Measurements from ENCODE around the gene SNRK. TPM values are rescaled to one million over a fixed set of nuclear protein-coding genes. Genes with fewer than 3 reads are reported as not detected.

SNRK gene
- total and polyA plus RNA-seq, 10 donors: 12.0 to 121 (median 99.2) TPM

DNA sequence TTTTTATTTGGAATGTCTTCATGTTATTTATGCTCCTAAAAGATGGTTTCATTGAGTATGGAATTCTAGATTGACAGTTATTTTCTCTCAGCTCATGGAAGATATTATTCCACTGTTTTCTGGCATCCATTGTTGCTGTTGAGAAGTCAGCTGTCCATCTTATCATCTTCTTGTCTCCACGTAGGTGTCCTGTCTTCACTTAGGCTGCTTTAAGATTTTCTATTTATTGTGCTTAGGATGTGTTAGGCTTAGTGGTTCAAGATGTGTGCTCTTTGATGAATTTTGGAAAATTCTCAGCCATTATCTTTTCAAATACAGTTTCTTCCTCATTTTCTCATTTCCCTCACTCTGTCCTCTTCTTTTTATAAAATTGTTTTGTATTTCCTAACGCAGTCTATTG lies 52.0 kb downstream of the SNRK start:
- H3K27ac ChIP-seq: no peak overlapping the region
- peaks cover 0 to 22% (median 10%) of the 10 kb centered on the region in 6 donors for H3K4me1 ChIP-seq
- no peak for DNase-seq
- H3K9me3 ChIP-seq: peaks cover 18 to 58% (median 53%) of the 10 kb centered on the region in 8 donors
- H3K36me3 ChIP-seq: peaks cover 8 to 100% (median 94%) of the 10 kb centered on the region in 6 donors
- H3K27me3 ChIP-seq (replicated peaks in 1 of 7): no peaks in the 10 kb centered on the region
- H3K4me3 ChIP-seq: no peak overlapping the region
- intact Hi-C loops (cut with DNase I; ENCODE audit: low total_unique reads): no loop called here
- WGBS, 5 donors: 93 to 99% (median 97%) methylated on average over 2 of the region's 2 CpGs
- no peak for TF ChIP-seq POLR2A (IDR thresholded peaks at IDR 0.05)
- TF ChIP-seq POLR2AphosphoS5 (IDR thresholded peaks at IDR 0.05): no peak
- TF ChIP-seq, protein P1, sequence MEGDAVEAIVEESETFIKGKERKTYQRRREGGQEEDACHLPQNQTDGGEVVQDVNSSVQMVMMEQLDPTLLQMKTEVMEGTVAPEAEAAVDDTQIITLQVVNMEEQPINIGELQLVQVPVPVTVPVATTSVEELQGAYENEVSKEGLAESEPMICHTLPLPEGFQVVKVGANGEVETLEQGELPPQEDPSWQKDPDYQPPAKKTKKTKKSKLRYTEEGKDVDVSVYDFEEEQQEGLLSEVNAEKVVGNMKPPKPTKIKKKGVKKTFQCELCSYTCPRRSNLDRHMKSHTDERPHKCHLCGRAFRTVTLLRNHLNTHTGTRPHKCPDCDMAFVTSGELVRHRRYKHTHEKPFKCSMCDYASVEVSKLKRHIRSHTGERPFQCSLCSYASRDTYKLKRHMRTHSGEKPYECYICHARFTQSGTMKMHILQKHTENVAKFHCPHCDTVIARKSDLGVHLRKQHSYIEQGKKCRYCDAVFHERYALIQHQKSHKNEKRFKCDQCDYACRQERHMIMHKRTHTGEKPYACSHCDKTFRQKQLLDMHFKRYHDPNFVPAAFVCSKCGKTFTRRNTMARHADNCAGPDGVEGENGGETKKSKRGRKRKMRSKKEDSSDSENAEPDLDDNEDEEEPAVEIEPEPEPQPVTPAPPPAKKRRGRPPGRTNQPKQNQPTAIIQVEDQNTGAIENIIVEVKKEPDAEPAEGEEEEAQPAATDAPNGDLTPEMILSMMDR (IDR thresholded peaks at IDR 0.05 in 8 of 11, conservative IDR thresholded peaks at IDR 0.05 in 3 of 11): no peak

DNA sequence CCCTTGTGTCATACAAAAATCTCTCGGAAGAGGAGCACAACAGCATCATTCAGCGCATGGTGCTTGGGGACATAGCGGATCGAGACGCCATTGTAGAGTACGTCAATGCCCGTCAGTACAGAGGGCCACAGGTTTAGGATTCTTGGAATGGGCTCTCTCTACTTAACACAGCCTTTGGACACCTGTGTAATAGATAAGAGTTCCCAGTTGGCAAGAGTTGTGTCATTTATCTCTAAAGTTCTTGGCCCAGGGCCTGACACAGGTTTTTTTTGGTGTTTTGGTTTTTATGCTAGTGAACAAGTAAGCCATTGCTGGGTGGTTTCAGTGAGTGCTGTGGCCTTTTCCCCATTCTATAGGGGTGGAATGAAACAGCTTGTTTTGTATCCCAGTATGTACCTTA lies 54.1 kb downstream of the SNRK start:
- TF ChIP-seq POLR2AphosphoS5 (IDR thresholded peaks at IDR 0.05) (no peak), POLR2A (IDR thresholded peaks at IDR 0.05) (no peak)
- TF ChIP-seq, protein P1 (IDR thresholded peaks at IDR 0.05 in 8 of 11, conservative IDR thresholded peaks at IDR 0.05 in 3 of 11): no peak
- Histone ChIP-seq H3K36me3 (peaks cover 8 to 100% (median 93%) of the 10 kb centered on the region in 6 donors), H3K4me3 (no peak overlapping the region), H3K9me3 (peaks cover 16 to 50% (median 42%) of the 10 kb centered on the region in 8 donors), H3K27me3 (replicated peaks in 1 of 7) (no peaks in the 10 kb centered on the region), H3K27ac (no peak overlapping the region), H3K4me1 (peaks cover 0 to 42% (median 23%) of the 10 kb centered on the region in 6 donors)
- intact Hi-C loops (cut with DNase I; ENCODE audit: low total_unique reads): loop anchor here (10.0 kb wide), 1 partner anchor 46 kb away; no protein-coding TSS in a partner anchor
- no peak for DNase-seq
- WGBS, 5 donors: 97 to 99% (median 98%) methylated on average over 7 of the region's 7 CpGs

DNA sequence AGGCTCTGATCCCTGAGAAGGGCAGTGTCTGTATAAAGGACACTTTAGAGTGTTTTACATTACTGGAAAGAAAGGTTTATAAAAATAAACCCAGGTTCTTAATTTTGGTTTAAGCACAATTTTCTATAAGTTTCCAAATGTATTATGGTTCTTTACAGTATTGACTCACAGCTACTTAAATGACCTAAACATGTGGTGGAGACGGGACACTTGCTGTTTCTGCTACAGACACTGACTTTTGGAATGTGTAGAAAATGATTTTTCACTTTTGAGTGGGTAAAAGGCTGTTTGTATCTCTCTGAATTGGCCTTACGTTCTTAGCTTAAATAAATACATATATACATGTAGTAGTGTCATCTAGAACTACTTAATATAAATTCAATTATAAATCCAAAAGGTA lies 55.4 kb downstream of the SNRK start:
- Histone ChIP-seq H3K4me3 (no peak overlapping the region), H3K9me3 (peaks cover 15 to 36% (median 28%) of the 10 kb centered on the region in 8 donors), H3K36me3 (peaks cover 8 to 100% (median 82%) of the 10 kb centered on the region in 6 donors), H3K27ac (peak overlapping the region in 6 of 8 donors; percentile 9 to 88 (median 42)), H3K4me1 (peaks cover 7 to 56% (median 34%) of the 10 kb centered on the region in 6 donors), H3K27me3 (replicated peaks in 1 of 7) (no peaks in the 10 kb centered on the region)
- no peak for TF ChIP-seq POLR2A (IDR thresholded peaks at IDR 0.05)
- TF ChIP-seq, protein P1 (IDR thresholded peaks at IDR 0.05 in 8 of 11, conservative IDR thresholded peaks at IDR 0.05 in 3 of 11): no peak
- no peak for TF ChIP-seq POLR2AphosphoS5 (IDR thresholded peaks at IDR 0.05)
- no peak for DNase-seq
- 64 to 85% (median 78%) methylated on average over 2 of the region's 2 CpGs for WGBS, 5 donors
- intact Hi-C loops (cut with DNase I; ENCODE audit: low total_unique reads): loop anchor here (10.0 kb wide), 1 partner anchor 47 kb away; no protein-coding TSS in a partner anchor

DNA sequence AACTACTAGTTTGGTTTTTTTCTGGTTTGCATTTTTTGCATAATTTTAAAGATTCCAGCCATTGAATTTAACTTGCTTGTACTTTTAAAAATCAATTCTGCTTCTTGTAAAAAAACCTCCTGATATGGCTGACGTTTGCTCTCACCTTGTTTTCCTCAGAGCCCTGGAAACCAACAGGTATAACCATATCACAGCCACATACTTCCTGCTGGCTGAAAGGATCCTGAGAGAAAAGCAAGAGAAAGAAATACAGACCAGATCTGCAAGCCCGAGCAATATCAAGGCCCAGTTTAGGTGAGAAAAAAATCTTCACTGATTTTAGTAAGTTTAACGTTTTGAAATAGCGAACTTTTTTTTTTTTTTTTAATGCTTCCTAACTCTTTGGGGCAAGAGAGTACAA lies 56.8 kb downstream of the SNRK start:
- DNase-seq: no peak
- peaks cover 5 to 22% (median 14%) of the 10 kb centered on the region in 8 donors for H3K9me3 ChIP-seq
- no peaks in the 10 kb centered on the region for H3K27me3 ChIP-seq (replicated peaks in 1 of 7)
- H3K4me3 ChIP-seq: no peak overlapping the region
- H3K4me1 ChIP-seq: peaks cover 11 to 69% (median 45%) of the 10 kb centered on the region in 6 donors
- H3K27ac ChIP-seq: peak overlapping the region in 7 of 8 donors; percentile 5 to 88 (median 40)
- intact Hi-C loops (cut with DNase I; ENCODE audit: low total_unique reads): loop anchor here (10.0 kb wide), 1 partner anchor 48 kb away; no protein-coding TSS in a partner anchor
- 52 to 73% (median 60%) methylated on average over 4 of the region's 4 CpGs for WGBS, 5 donors
- TF ChIP-seq POLR2AphosphoS5 (IDR thresholded peaks at IDR 0.05) (no peak), POLR2A (IDR thresholded peaks at IDR 0.05) (no peak)
- TF ChIP-seq, protein P1 (IDR thresholded peaks at IDR 0.05 in 8 of 11, conservative IDR thresholded peaks at IDR 0.05 in 3 of 11): no peak
- H3K36me3 ChIP-seq: peaks cover 1 to 100% (median 81%) of the 10 kb centered on the region in 6 donors
